GM12878 (cell line): Measurements from ENCODE around the gene FERMT3.

Experiments
- JUNB ChIP-seq: IDR thresholded peaks from 2 replicates; pipeline ENCODE4 v1.6.1; 2016; ENCODE audit warnings: antibody characterized with exemption, mild to moderate bottlenecking
- JUND ChIP-seq: IDR thresholded peaks from 2 replicates; pipeline ENCODE4 v1.6.1; 2012; ENCODE audit warnings: low read depth, mild to moderate bottlenecking, low read length, improper control_type of control experiment, moderate library complexity
- POLR2A ChIP-seq: IDR thresholded peaks from 2 replicates; pipeline ENCODE4 v1.6.1; 2011; ENCODE audit warnings: low read depth, mild to moderate bottlenecking, low read length
- RAD21 ChIP-seq: IDR thresholded peaks from 2 replicates; pipeline ENCODE4 v1.6.1; 2011; ENCODE audit warnings: mild to moderate bottlenecking, low read depth, low read length, moderate library complexity; ENCODE audit not compliant: insufficient read depth
- RBBP5 ChIP-seq: fragments of 200-600 bp; sonication (generic); conservative IDR thresholded peaks from 2 replicates; pipeline ENCODE4 v1.6.1; 2016
- SMAD1 ChIP-seq: fragments of 450-650 bp; IDR thresholded peaks from 2 replicates; pipeline ENCODE4 v1.6.1; 2018; ENCODE audit warnings: mild to moderate bottlenecking, low read depth; ENCODE audit not compliant: partially characterized antibody
- STAT3 ChIP-seq: IDR thresholded peaks from 2 replicates; pipeline ENCODE4 v1.6.1; 2011; ENCODE audit warnings: low read depth, low read length, improper control_type of control experiment
- TAF1 ChIP-seq: IDR thresholded peaks from 2 replicates; pipeline ENCODE4 v1.6.1; 2011; ENCODE audit warnings: mild to moderate bottlenecking, low read depth, low read length, borderline replicate concordance
- ZNF207 ChIP-seq: fragments of 450-650 bp; IDR thresholded peaks from 2 replicates; pipeline ENCODE4 v1.6.1; 2014; ENCODE audit warnings: antibody characterized with exemption, mild to moderate bottlenecking, borderline replicate concordance
- TF ChIP-seq, protein P1 (sequence below), 3 experiments: IDR thresholded peaks in 2 of 3; conservative IDR thresholded peaks in 1 of 3; 2 replicates each; pipeline ENCODE4 v1.5.1; 2011; ENCODE audit warnings: low read depth in 3 of 3, low read length in 3 of 3, mild to moderate bottlenecking in 3 of 3, control low read depth in 2 of 3, moderate library complexity in 2 of 3, inconsistent platforms in 1 of 3, mixed read lengths in 1 of 3; ENCODE audit not compliant: control insufficient read depth in 2 of 3, insufficient read depth in 1 of 3; ENCODE audit errors: extremely low read depth in 1 of 3
- TF ChIP-seq, protein P2 (sequence below): IDR thresholded peaks from 2 replicates; pipeline ENCODE4 v1.6.1; 2012; ENCODE audit warnings: mild to moderate bottlenecking, low read depth, low read length
- TF ChIP-seq, protein P3 (sequence below): fragments of 450-650 bp; formaldehyde crosslinking; IDR thresholded peaks from 2 replicates; pipeline ENCODE4 v1.4.0; 2020; ENCODE audit warnings: mild to moderate bottlenecking, moderate library complexity

DNA sequence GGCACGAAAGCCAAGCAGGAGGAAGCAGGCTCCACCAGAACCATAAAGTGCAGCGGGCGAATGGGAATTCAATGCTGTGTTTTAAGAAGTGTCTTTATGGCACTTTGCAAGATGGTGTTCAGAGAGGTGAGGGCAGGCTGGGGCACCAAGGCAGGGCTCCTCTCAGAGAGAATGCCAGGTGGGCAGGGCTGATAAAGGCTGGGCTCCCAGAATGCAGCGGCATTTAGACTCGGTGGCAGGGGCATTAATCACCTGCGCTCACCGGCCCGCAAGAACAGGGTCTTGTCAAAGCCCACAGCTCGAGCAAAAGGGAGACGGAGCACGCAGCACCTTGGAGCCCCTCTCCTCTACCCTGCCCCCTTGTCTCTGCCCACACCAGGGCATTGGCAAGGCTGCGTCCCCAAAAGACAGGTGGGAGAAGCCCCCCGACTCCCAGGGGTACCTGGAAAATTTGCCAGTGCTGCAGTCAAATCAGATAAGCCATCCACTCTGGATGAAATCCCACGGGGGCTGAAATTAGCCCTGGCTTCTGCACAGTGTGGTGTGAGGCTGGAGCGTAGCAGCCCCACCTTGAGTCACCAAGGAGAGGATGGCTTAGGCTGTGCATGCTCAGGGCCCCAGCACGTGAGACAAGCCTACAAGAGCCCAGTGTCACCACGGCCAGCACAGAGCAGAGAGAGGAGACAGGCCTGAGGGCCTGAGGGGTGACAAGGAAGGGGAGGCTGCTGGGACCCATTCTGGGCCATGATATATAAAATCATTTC lies 48.7 kb upstream of the FERMT3 start:
- TF ChIP-seq SMAD1 (no peak), RBBP5 (no peak), RAD21 (no peak), ZNF207 (no peak), TAF1 (no peak), JUNB (no peak), POLR2A (no peak), JUND (no peak), STAT3 (no peak)
- TF ChIP-seq, protein P1, sequence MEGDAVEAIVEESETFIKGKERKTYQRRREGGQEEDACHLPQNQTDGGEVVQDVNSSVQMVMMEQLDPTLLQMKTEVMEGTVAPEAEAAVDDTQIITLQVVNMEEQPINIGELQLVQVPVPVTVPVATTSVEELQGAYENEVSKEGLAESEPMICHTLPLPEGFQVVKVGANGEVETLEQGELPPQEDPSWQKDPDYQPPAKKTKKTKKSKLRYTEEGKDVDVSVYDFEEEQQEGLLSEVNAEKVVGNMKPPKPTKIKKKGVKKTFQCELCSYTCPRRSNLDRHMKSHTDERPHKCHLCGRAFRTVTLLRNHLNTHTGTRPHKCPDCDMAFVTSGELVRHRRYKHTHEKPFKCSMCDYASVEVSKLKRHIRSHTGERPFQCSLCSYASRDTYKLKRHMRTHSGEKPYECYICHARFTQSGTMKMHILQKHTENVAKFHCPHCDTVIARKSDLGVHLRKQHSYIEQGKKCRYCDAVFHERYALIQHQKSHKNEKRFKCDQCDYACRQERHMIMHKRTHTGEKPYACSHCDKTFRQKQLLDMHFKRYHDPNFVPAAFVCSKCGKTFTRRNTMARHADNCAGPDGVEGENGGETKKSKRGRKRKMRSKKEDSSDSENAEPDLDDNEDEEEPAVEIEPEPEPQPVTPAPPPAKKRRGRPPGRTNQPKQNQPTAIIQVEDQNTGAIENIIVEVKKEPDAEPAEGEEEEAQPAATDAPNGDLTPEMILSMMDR (IDR thresholded peaks at IDR 0.05 in 2 of 3, conservative IDR thresholded peaks at IDR 0.05 in 1 of 3; ENCODE audit: control insufficient read depth in 2 of 3, extremely low read depth in 1 of 3, insufficient read depth in 1 of 3, low read depth in 3 of 3, low read length in 3 of 3): no peak
- TF ChIP-seq, protein P2, sequence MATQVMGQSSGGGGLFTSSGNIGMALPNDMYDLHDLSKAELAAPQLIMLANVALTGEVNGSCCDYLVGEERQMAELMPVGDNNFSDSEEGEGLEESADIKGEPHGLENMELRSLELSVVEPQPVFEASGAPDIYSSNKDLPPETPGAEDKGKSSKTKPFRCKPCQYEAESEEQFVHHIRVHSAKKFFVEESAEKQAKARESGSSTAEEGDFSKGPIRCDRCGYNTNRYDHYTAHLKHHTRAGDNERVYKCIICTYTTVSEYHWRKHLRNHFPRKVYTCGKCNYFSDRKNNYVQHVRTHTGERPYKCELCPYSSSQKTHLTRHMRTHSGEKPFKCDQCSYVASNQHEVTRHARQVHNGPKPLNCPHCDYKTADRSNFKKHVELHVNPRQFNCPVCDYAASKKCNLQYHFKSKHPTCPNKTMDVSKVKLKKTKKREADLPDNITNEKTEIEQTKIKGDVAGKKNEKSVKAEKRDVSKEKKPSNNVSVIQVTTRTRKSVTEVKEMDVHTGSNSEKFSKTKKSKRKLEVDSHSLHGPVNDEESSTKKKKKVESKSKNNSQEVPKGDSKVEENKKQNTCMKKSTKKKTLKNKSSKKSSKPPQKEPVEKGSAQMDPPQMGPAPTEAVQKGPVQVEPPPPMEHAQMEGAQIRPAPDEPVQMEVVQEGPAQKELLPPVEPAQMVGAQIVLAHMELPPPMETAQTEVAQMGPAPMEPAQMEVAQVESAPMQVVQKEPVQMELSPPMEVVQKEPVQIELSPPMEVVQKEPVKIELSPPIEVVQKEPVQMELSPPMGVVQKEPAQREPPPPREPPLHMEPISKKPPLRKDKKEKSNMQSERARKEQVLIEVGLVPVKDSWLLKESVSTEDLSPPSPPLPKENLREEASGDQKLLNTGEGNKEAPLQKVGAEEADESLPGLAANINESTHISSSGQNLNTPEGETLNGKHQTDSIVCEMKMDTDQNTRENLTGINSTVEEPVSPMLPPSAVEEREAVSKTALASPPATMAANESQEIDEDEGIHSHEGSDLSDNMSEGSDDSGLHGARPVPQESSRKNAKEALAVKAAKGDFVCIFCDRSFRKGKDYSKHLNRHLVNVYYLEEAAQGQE: no peak
- TF ChIP-seq, protein P3, sequence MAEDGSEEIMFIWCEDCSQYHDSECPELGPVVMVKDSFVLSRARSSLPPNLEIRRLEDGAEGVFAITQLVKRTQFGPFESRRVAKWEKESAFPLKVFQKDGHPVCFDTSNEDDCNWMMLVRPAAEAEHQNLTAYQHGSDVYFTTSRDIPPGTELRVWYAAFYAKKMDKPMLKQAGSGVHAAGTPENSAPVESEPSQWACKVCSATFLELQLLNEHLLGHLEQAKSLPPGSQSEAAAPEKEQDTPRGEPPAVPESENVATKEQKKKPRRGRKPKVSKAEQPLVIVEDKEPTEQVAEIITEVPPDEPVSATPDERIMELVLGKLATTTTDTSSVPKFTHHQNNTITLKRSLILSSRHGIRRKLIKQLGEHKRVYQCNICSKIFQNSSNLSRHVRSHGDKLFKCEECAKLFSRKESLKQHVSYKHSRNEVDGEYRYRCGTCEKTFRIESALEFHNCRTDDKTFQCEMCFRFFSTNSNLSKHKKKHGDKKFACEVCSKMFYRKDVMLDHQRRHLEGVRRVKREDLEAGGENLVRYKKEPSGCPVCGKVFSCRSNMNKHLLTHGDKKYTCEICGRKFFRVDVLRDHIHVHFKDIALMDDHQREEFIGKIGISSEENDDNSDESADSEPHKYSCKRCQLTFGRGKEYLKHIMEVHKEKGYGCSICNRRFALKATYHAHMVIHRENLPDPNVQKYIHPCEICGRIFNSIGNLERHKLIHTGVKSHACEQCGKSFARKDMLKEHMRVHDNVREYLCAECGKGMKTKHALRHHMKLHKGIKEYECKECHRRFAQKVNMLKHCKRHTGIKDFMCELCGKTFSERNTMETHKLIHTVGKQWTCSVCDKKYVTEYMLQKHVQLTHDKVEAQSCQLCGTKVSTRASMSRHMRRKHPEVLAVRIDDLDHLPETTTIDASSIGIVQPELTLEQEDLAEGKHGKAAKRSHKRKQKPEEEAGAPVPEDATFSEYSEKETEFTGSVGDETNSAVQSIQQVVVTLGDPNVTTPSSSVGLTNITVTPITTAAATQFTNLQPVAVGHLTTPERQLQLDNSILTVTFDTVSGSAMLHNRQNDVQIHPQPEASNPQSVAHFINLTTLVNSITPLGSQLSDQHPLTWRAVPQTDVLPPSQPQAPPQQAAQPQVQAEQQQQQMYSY (CRISPR knock-in tag): no peak
